Mesodermal cell (in vitro differentiated cells): Measurements from ENCODE around the gene RBM15.

Experiments used
- H3K27ac ChIP-seq: 2 replicates; pipeline ENCODE4 v1.7.0; 2013; ENCODE audit warnings: mild to moderate bottlenecking, low read depth, low read length, moderate library complexity; ENCODE audit not compliant: severe bottlenecking
- H3K36me3 ChIP-seq: 2 replicates; pipeline ENCODE4 v1.7.1; 2013; ENCODE audit warnings: mild to moderate bottlenecking, low read length, moderate library complexity; ENCODE audit not compliant: control insufficient read depth, insufficient read depth
- H3K4me1 ChIP-seq: one replicate; pipeline ENCODE4 v1.7.1; 2013; ENCODE audit warnings: mild to moderate bottlenecking, low read length; ENCODE audit not compliant: insufficient read depth, control insufficient read depth, poor library complexity, severe bottlenecking
- H3K4me3 ChIP-seq: 2 replicates; pipeline ENCODE4 v1.7.0; 2013; ENCODE audit warnings: low read length, control low read depth, mild to moderate bottlenecking; ENCODE audit not compliant: insufficient read depth, poor library complexity, severe bottlenecking; ENCODE audit errors: extremely low read depth
- H3K9me3 ChIP-seq: 2 replicates; pipeline ENCODE4 v1.7.1; 2013; ENCODE audit warnings: mild to moderate bottlenecking, low read length, moderate library complexity; ENCODE audit not compliant: control insufficient read depth
- WGBS, 2 experiments: methylation state at CpG; one replicate each; pipeline ENCODE4 v1.1.5; 2013; ENCODE audit warnings: missing lambda C conversion rate in 2 of 2; ENCODE audit not compliant: insufficient coverage in 2 of 2; 5-methylcytosine and 5-hydroxymethylcytosine counted together

Gene RBM15

GRCh38 chr1:110307239-110307974, 31.8 kb upstream of the RBM15 start:
- Histone ChIP-seq H3K4me1 (peaks cover 3% of the 10 kb centered on the region), H3K27ac (no peak overlapping the region), H3K4me3 (no peak overlapping the region), H3K36me3 (no peaks in the 10 kb centered on the region), H3K9me3 (no peaks in the 10 kb centered on the region)
- 89 to 96% methylated on average over 8 to 11 of the region's 11 CpGs for WGBS, 2 experiments

DNA sequence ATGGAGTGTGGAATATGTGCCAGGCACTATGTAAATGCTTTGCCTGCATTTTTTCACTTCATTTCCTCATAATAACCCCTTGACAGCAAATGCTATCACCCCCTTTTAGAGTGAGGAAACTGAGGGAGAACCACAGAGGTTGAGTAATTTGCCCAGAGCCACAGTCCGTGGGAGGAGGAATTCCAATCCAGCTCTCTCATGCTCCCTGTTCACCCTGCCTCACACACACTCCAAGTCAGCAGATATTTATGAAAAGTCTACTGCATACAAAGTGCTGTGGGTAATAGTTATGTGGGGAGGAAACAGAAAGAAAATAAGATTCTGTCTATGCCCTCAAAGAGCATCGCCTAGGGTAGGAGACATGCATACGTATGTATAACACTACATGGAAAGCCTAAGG, 30.9 kb upstream of the RBM15 start:
- Histone ChIP-seq H3K27ac (no peak overlapping the region), H3K4me3 (no peak overlapping the region), H3K4me1 (peaks cover 6% of the 10 kb centered on the region), H3K36me3 (no peaks in the 10 kb centered on the region), H3K9me3 (no peaks in the 10 kb centered on the region)
- 96 to 100% methylated on average over 2 of the region's 3 CpGs for WGBS, 2 experiments

DNA sequence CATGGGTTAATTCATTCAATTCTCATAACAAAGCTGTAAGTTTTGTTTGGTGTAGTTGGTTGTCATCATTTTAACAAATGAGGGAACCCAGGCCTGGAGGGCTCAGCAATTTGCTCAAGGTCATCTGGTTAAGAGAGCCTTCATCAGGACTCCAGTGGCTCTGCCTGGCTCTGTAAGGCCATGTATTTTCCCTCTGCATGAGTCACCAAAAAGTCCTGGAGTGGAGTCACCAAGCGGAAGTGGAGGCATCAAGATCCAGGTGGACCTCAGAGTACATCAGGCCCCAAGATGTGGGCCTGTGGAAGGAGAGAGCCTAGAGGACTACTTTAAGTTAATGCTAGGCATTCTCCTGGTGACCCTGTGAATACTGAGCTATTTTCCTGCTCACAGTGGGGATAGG, 30.0 kb upstream of the RBM15 start:
- no peaks in the 10 kb centered on the region for H3K36me3 ChIP-seq
- H3K27ac ChIP-seq = no peak overlapping the region
- H3K4me1 ChIP-seq = peaks cover 8% of the 10 kb centered on the region
- no peak overlapping the region for H3K4me3 ChIP-seq
- 100% methylated on average over 1 of the region's 1 CpG; no CpG with 5 or more reads in 1 of the 2 experiments for WGBS, 2 experiments
- no peaks in the 10 kb centered on the region for H3K9me3 ChIP-seq

DNA sequence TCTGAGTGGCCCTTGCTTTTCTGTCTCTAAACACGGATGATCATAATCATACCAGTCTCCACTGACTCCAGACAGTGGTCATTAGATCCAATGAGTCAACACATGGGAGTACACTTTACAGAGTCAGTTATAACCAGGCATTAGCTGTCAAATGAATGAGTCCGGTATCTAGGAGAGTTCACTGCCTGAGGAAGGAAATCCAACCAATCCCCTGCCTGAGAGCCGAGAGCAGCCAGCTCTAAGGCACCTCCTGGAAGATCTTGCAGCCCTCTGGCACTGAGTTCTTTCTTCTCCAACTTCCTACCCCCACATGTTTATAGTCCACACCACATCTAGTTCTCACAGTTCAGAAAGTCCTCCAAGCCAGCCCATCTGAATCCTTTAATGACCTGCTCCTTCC, 29.4 kb upstream of the RBM15 start:
- Histone ChIP-seq H3K36me3 (no peaks in the 10 kb centered on the region), H3K9me3 (no peaks in the 10 kb centered on the region), H3K4me1 (peaks cover 8% of the 10 kb centered on the region), H3K27ac (no peak overlapping the region), H3K4me3 (no peak overlapping the region)
- 90 to 100% methylated on average over 1 to 3 of the region's 3 CpGs for WGBS, 2 experiments

DNA sequence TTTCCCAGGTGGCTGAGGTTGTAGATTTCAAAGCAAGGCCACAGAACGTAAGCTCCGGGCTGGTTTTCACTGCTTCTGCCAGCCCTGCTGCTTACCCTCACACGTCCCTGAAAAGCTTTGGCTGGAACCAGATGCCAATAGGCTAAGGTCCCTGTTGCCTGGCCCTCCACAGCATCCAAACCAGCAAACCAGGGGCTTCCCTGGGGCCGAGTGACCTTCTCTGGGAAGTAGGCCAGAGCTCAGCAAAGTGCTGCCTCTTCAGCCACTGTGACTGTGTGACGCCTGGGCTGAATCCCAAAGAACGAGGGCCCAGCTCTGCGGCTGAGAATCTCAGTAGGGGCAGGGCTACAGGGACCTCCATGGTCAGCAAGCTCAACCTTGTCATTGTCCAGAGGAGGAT, 28.9 kb upstream of the RBM15 start:
- no peaks in the 10 kb centered on the region for H3K9me3 ChIP-seq
- no peak overlapping the region for H3K27ac ChIP-seq
- peaks cover 8% of the 10 kb centered on the region for H3K4me1 ChIP-seq
- no peaks in the 10 kb centered on the region for H3K36me3 ChIP-seq
- 89 to 90% methylated on average over 7 of the region's 7 CpGs for WGBS, 2 experiments
- H3K4me3 ChIP-seq = no peak overlapping the region

GRCh38 chr1:110312188-110313121, 26.7 kb upstream of the RBM15 start:
- 45 to 46% methylated on average over 9 to 14 of the region's 14 CpGs for WGBS, 2 experiments
- Histone ChIP-seq H3K27ac (no peak overlapping the region), H3K4me3 (no peak overlapping the region), H3K4me1 (peaks cover 11% of the 10 kb centered on the region), H3K9me3 (no peaks in the 10 kb centered on the region), H3K36me3 (no peaks in the 10 kb centered on the region)

DNA sequence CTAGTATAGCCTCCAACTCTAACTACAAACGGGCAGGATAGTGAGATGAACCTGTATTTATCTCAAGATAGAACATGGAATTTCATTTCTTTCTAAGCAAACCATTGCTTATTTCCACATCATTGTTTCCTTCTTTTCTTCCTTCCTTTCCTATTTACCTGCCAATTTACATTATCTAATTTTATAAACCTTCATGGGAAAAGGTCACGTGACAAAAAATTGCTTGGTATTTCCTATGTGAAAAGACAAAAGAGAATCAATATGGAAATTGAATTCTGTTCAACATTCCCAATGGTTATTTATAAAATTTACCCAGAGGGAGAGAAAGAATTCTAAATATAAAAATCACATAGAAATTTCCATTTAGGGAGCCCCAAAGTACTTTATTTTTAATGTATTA, 22.4 kb upstream of the RBM15 start:
- no CpG with 5 or more reads among the region's 2 CpGs for WGBS, 2 experiments
- peaks cover 9% of the 10 kb centered on the region for H3K4me1 ChIP-seq
- no peak overlapping the region for H3K27ac ChIP-seq
- no peaks in the 10 kb centered on the region for H3K36me3 ChIP-seq
- H3K4me3 ChIP-seq = no peak overlapping the region
- H3K9me3 ChIP-seq = no peaks in the 10 kb centered on the region

GRCh38 chr1:110318046-110318445, 21.1 kb upstream of the RBM15 start:
- Histone ChIP-seq H3K9me3 (no peaks in the 10 kb centered on the region), H3K36me3 (no peaks in the 10 kb centered on the region), H3K4me3 (no peak overlapping the region), H3K27ac (no peak overlapping the region), H3K4me1 (peaks cover 8% of the 10 kb centered on the region)
- WGBS, 2 experiments = 79 to 81% methylated on average over 4 of the region's 4 CpGs

DNA sequence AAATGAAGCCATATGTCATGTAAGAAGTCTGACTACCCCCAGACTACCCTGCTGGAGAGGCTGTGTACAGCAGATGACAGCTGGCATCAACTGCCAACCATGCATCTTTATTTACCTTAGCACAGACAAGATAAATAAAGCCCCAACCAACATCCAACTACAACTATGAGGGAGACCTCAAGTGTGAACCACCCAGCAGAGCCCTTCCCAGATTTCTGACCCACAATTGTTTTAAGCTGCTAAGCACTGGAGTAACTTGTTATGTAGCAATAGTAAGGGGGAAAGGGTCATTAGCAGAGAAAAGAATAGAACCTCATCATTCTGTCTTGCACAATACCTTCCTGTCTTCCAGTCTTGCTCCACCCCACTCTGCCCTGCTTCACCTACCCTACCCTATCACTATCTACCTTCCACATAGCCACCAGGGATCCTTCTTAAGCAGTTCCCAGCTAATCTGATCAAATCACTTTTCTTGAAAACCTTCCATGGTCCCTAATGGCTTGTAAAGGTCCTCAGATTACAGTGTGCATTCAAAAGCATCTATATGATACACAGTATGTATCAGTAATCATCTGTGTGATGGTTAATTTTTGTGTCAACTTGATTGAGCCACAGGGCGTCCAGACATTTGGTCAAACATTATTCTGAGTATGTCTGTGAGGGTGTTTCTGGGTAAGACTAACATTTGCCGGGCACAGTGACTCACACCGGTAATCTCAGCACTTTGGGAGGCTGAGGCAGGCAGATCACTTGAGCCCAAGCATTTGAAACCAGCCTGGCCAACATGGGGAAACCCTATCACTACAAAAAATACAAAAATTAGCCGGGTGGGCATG, 19.6 kb upstream of the RBM15 start:
- Histone ChIP-seq H3K4me1 (peaks cover 5% of the 10 kb centered on the region), H3K27ac (no peak overlapping the region), H3K4me3 (no peak overlapping the region), H3K9me3 (no peaks in the 10 kb centered on the region), H3K36me3 (no peaks in the 10 kb centered on the region)
- 60% methylated on average over 1 of the region's 4 CpGs for WGBS, 2 experiments

DNA sequence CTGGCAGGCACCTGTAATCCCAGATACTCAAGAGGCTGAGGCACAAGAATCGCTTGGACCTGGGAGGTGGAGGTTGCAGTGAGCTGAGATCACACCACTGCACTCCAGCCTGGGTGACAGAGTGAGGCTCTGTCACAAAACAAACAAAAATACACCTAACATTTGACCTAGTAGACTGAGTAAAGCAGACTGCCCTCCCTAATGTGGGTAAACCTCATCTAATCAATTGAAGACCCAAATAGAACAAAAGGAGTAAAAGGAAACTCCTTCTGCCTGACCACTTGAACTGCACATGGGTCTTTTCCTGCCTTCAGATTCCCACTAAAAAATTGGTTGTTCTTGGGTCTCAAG, 19.0 kb upstream of the RBM15 start:
- Histone ChIP-seq H3K9me3 (no peaks in the 10 kb centered on the region), H3K27ac (no peak overlapping the region), H3K4me3 (no peak overlapping the region), H3K36me3 (no peaks in the 10 kb centered on the region), H3K4me1 (peaks cover 5% of the 10 kb centered on the region)
- 100% methylated on average over 1 of the region's 1 CpG; no CpG with 5 or more reads in 1 of the 2 experiments for WGBS, 2 experiments
